ENCODE measurements around the gene TMED9.

DNA sequence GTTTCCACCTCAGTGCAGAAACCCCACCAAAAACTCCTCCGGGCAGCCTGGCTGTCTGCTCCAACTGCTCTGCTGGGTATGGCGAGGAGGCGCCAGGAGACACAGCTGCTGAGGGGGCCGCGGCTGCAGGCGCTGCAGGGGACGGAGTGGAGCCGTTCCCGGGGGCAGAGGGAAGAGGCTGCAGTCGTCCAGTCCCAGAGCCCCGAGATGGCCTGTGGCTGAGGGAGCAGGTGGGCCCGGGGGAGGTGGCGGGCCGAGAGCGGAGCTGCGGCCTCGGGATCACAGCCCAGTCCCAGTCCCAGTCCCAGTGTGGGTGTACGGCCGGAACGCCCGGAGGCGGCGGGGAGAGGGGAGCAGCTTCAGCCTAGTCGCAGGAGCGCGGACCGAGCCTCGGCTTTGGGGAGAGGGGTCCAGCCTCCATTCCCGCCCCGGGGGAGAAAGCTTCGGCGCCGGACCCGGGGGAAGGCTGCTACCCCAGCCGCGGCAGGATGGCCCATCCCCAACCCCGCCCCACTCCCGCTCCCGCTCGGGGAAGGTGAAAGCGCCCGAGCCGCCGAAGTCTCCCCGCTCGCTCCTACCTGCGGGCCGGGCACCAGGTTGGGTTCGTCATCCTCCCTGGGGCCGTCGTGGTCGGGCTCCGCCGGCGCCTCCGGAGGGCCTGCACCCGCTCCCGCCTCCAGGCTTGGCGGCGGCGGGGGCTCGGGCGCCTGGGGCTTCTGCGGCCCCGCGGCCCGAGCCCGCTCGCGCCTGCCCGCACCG is 38.2 kb upstream of the TMED9 start:
- TF ChIP-seq POLR2A (IDR thresholded peaks at IDR 0.05; ENCODE audit: low read depth, low read length) = no peak
- no peak for TF ChIP-seq CTCF (conservative IDR thresholded peaks at IDR 0.05; ENCODE audit: low read depth, low read length)
- TF ChIP-seq RAD21 (IDR thresholded peaks at IDR 0.05; ENCODE audit: low read length) = no peak
- TF ChIP-seq CHD1 (IDR thresholded peaks at IDR 0.05; ENCODE audit: low read depth, low read length) = no peak
- no peak for TF ChIP-seq CEBPB (IDR thresholded peaks at IDR 0.05; ENCODE audit: low read depth, low read length)
- no peak for TF ChIP-seq USF2 (IDR thresholded peaks at IDR 0.05; ENCODE audit: low read depth, low read length)
- TF ChIP-seq, protein P1, sequence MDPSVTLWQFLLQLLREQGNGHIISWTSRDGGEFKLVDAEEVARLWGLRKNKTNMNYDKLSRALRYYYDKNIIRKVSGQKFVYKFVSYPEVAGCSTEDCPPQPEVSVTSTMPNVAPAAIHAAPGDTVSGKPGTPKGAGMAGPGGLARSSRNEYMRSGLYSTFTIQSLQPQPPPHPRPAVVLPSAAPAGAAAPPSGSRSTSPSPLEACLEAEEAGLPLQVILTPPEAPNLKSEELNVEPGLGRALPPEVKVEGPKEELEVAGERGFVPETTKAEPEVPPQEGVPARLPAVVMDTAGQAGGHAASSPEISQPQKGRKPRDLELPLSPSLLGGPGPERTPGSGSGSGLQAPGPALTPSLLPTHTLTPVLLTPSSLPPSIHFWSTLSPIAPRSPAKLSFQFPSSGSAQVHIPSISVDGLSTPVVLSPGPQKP (IDR thresholded peaks at IDR 0.05; ENCODE audit: borderline replicate concordance, low read depth, low read length) = no peak
- TF ChIP-seq SMC3 (IDR thresholded peaks at IDR 0.05; ENCODE audit: low read depth, low read length) = no peak
- TF ChIP-seq RFX5 (IDR thresholded peaks at IDR 0.05; ENCODE audit: low read depth, low read length) = no peak
- no peak for TF ChIP-seq FOS (IDR thresholded peaks at IDR 0.05; ENCODE audit: low read depth, low read length)
- no peak for TF ChIP-seq RCOR1 (IDR thresholded peaks at IDR 0.05; ENCODE audit: insufficient replicate concordance, low read length)
